ENCODE data around the gene WNT3A. TPM values are rescaled to one million over a fixed set of nuclear protein-coding genes. Genes with fewer than 3 reads are reported as not detected.

The WNT3A gene
- total RNA-seq, 4 donors from 2014 or later: 0.76 to 2.7 (median 1.3) TPM

DNA sequence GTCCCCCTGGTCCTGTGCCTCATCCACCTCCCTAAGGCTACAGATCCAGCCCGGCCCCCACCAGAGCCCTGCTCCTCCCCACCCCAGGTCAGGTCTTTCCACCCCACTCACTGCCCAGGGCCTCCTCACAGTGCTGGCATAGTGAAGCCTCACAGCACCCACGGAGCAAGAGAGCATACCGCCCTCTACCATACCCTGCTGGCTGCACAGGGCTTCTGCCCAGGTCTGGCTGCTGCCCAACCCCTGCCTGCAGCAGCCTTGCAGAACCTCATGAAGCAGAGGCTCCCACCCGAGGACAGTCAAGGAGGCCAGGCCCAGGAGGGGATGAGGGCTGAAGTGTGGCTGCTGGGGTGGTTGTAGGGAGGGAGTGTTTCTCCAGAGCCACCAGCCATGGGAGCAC, 56.0 kb downstream of the WNT3A start:
- Histone ChIP-seq H3K27me3 (peaks cover 0 to 98% (median 33%) of the 10 kb centered on the region in 4 donors), H3K4me1 (peaks cover 8 to 29% (median 12%) of the 10 kb centered on the region in 3 donors), H3K27ac (no peak overlapping the region), H3K36me3 (no peaks in the 10 kb centered on the region), H3K4me3 (no peak overlapping the region), H3K9me3 (peaks cover 0 to 6% (median 0%) of the 10 kb centered on the region in 3 donors)
- WGBS, 2 donors: 100% methylated on average over 1 of the region's 4 CpGs; no CpG with 5 or more reads in 1 of the 2 donors
- intact Hi-C loops (cut with DNase I): no loop called here
- DNase-seq: no peak
- TF ChIP-seq CTCF (IDR thresholded peaks at IDR 0.05) (no peak), POLR2A (IDR thresholded peaks at IDR 0.05) (no peak)

- Histone ChIP-seq H3K4me1 (peaks cover 8 to 27% (median 12%) of the 10 kb centered on the region in 3 donors), H3K9me3 (peaks cover 0 to 6% (median 0%) of the 10 kb centered on the region in 3 donors), H3K36me3 (no peaks in the 10 kb centered on the region), H3K27me3 (peaks cover 0 to 100% (median 33%) of the 10 kb centered on the region in 4 donors), H3K4me3 (no peak overlapping the region), H3K27ac (no peak overlapping the region)
- intact Hi-C loops (cut with DNase I): no loop called here
- TF ChIP-seq CTCF (IDR thresholded peaks at IDR 0.05) (no peak), POLR2A (IDR thresholded peaks at IDR 0.05) (no peak)
- no peak for DNase-seq
- 65 to 67% methylated on average over 4 to 7 of the region's 15 CpGs for WGBS, 2 donors
Measured at GRCh38 chr1:228063251-228064191, 56.7 kb downstream of the WNT3A start.

DNA sequence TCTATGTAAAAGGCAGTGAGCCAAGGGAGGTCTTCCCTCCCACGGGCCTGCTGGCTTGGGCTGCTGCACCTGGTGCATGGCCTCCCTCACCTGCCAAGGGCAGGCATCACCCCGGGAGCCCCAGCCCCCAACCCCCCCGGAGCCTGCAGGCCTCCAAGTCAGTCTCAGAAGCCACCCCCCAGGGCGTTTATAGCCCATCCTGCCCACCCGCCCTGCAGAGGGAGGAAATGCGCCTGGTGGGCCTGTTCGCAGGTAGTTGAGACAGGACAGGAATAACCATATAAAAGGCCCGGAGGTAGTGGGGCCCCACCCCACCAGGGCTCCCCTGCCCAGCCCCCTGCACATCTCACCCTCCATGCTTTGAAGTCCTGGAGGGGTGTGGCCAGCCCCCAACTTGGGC, 57.5 kb downstream of the WNT3A start:
- TF ChIP-seq POLR2A (IDR thresholded peaks at IDR 0.05): no peak
- intact Hi-C loops (cut with DNase I): no loop called here
- Histone ChIP-seq H3K4me3 (no peak overlapping the region), H3K4me1 (peaks cover 8 to 19% (median 12%) of the 10 kb centered on the region in 3 donors), H3K27me3 (peaks cover 0 to 100% (median 31%) of the 10 kb centered on the region in 4 donors), H3K36me3 (no peaks in the 10 kb centered on the region), H3K27ac (no peak overlapping the region), H3K9me3 (peaks cover 0 to 6% (median 0%) of the 10 kb centered on the region in 3 donors)
- DNase-seq: no peak
- no CpG with 5 or more reads among the region's 8 CpGs for whole genome bisulfite sequencing, 2 donors

- H3K27me3 ChIP-seq: peaks cover 0 to 99% (median 25%) of the 10 kb centered on the region in 4 donors
- no peak overlapping the region for H3K27ac ChIP-seq
- no peak overlapping the region for H3K4me3 ChIP-seq
- no peaks in the 10 kb centered on the region for H3K9me3 ChIP-seq
- TF ChIP-seq POLR2A (IDR thresholded peaks at IDR 0.05) (no peak), CTCF (IDR thresholded peaks at IDR 0.05) (no peak)
- H3K4me1 ChIP-seq: peaks cover 8 to 13% (median 11%) of the 10 kb centered on the region in 3 donors
- 52% methylated on average over 3 of the region's 15 CpGs; no CpG with 5 or more reads in 1 of the 2 donors for WGBS, 2 donors
- no peaks in the 10 kb centered on the region for H3K36me3 ChIP-seq
- intact Hi-C loops (cut with DNase I): no loop called here
- no peak for DNase-seq
Measured at GRCh38 chr1:228064741-228065542, 58.1 kb downstream of the WNT3A start.

DNA sequence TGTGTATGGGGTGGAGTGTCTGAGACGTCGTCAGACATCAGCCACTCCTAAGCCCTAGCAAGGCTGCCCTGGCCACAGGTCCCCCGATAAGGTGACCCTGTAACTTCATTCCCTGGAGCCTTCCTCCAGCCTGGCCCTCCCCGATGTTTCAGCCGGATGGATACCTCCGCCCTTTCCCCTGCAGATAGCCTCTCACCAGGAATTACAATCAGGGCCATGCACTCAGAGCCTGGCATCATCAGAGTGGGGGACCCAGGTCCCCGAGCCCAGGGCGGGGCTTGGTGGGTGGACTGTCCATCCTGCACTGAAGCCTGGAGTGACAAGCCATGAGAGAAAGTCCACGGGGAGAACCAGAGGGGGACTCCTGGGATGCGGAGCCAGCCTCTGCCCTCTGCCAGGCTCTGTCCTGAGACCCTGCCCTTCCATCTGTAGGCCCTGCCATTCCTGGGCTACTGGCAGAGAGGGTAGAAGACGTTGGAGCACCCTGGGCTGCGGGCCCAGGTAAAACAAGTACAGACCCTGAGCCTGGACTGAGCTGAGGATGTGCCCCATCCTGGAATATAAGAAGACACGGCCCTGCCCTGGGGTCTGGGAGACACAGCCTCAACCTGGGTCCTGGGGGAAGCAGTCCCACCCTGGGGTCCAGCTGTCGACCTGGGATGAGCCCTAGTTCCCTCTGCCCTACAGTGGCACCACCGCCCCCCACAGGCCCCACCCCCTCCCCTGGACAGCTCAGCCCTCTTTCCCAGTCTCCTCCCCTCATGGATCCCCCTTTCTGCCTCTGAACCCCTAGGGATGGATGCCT, 58.9 kb downstream of the WNT3A start:
- 37 to 80% methylated on average over 1 to 3 of the region's 15 CpGs for WGBS, 2 donors

More for the DNA sequence above, 58.9 kb downstream of the WNT3A start:
- no peak overlapping the region for H3K4me3 ChIP-seq
- H3K4me1 ChIP-seq: peaks cover under 1 to 5% (median 2%) of the 10 kb centered on the region in 3 donors
- no peak for DNase-seq
- peaks cover 0 to 96% (median 21%) of the 10 kb centered on the region in 4 donors for H3K27me3 ChIP-seq
- no peaks in the 10 kb centered on the region for H3K9me3 ChIP-seq
- intact Hi-C loops (cut with DNase I): no loop called here
- no peak for TF ChIP-seq POLR2A (IDR thresholded peaks at IDR 0.05)
- TF ChIP-seq CTCF (IDR thresholded peaks at IDR 0.05): no peak
- no peaks in the 10 kb centered on the region for H3K36me3 ChIP-seq
- H3K27ac ChIP-seq: no peak overlapping the region

Data from esophagus squamous epithelium (tissue), 5 donors.